ENCODE measurements around the gene NDEL1.
A peak's percentile ranks its signal among the peaks of the same experiment; 100 is the strongest.

NDEL1 gene

GRCh38 chr17:8405499-8406016 lies 30.1 kb upstream of the NDEL1 start:
- H3K27ac Mint-ChIP-seq = no peak overlapping the region
- H3K9me3 Mint-ChIP-seq = no peaks in the 10 kb centered on the region
- no peak for ATAC-seq (ENCODE audit: low read depth)
- H3K4me3 Mint-ChIP-seq = no peak overlapping the region
- H3K4me1 Mint-ChIP-seq = peaks cover 5% of the 10 kb centered on the region
- no peaks in the 10 kb centered on the region for H3K36me3 Mint-ChIP-seq
- DNase-seq (ENCODE audit: low spot score in 2 of 2) = no peak
- H3K27me3 Mint-ChIP-seq = peaks cover 18% of the 10 kb centered on the region

GRCh38 chr17:8406174-8406573 lies 29.5 kb upstream of the NDEL1 start:
- ATAC-seq (ENCODE audit: low read depth) (no peak), DNase-seq (ENCODE audit: low spot score in 2 of 2) (no peak)
- Mint-ChIP-seq H3K36me3 (no peaks in the 10 kb centered on the region), H3K27ac (no peak overlapping the region), H3K4me1 (peaks cover 5% of the 10 kb centered on the region), H3K9me3 (no peaks in the 10 kb centered on the region), H3K27me3 (peaks cover 14% of the 10 kb centered on the region), H3K4me3 (no peak overlapping the region)

- Mint-ChIP-seq H3K27ac (no peak overlapping the region), H3K27me3 (peaks cover 7% of the 10 kb centered on the region), H3K36me3 (no peaks in the 10 kb centered on the region), H3K4me1 (peaks cover 5% of the 10 kb centered on the region), H3K9me3 (no peaks in the 10 kb centered on the region), H3K4me3 (no peak overlapping the region)
- ATAC-seq (ENCODE audit: low read depth) = no peak
- DNase-seq (ENCODE audit: low spot score in 2 of 2) = no peak
These were observed 27.3 kb upstream of the NDEL1 start for GRCh38 chr17:8408371-8408770.

GRCh38 chr17:8409966-8410882 lies 25.5 kb upstream of the NDEL1 start:
- H3K4me1 Mint-ChIP-seq = peaks cover 5% of the 10 kb centered on the region
- no peak overlapping the region for H3K4me3 Mint-ChIP-seq
- peaks cover 3% of the 10 kb centered on the region for H3K27me3 Mint-ChIP-seq
- H3K36me3 Mint-ChIP-seq = no peaks in the 10 kb centered on the region
- H3K27ac Mint-ChIP-seq = no peak overlapping the region
- H3K9me3 Mint-ChIP-seq = no peaks in the 10 kb centered on the region
- DNase-seq (ENCODE audit: low spot score in 2 of 2) = peak; percentile 76
- peak; percentile 86 for ATAC-seq (ENCODE audit: low read depth)

- no peak overlapping the region for H3K27ac Mint-ChIP-seq
These were observed 24.8 kb upstream of the NDEL1 start for GRCh38 chr17:8410883-8411238.

GRCh38 chr17:8412089-8412488 lies 23.6 kb upstream of the NDEL1 start:
- Mint-ChIP-seq H3K27me3 (peaks cover 7% of the 10 kb centered on the region), H3K27ac (no peak overlapping the region), H3K9me3 (peaks cover 4% of the 10 kb centered on the region), H3K4me1 (peaks cover 5% of the 10 kb centered on the region), H3K4me3 (no peak overlapping the region), H3K36me3 (no peaks in the 10 kb centered on the region)
- ATAC-seq (ENCODE audit: low read depth) (no peak), DNase-seq (ENCODE audit: low spot score in 2 of 2) (no peak)

More at GRCh38 chr17:8410883-8411238, 24.8 kb upstream of the NDEL1 start:
- DNase-seq (ENCODE audit: low spot score in 2 of 2) (no peak), ATAC-seq (ENCODE audit: low read depth) (no peak)
- peaks cover 4% of the 10 kb centered on the region for H3K27me3 Mint-ChIP-seq
- H3K4me3 Mint-ChIP-seq = no peak overlapping the region
- no peaks in the 10 kb centered on the region for H3K9me3 Mint-ChIP-seq
- H3K36me3 Mint-ChIP-seq = no peaks in the 10 kb centered on the region
- peaks cover 5% of the 10 kb centered on the region for H3K4me1 Mint-ChIP-seq

GRCh38 chr17:8413328-8413727 lies 22.4 kb upstream of the NDEL1 start:
- H3K27ac Mint-ChIP-seq = no peak overlapping the region

GRCh38 chr17:8413938-8414337 lies 21.7 kb upstream of the NDEL1 start:
- H3K27ac Mint-ChIP-seq = no peak overlapping the region
- peaks cover 5% of the 10 kb centered on the region for H3K4me1 Mint-ChIP-seq
- no peaks in the 10 kb centered on the region for H3K36me3 Mint-ChIP-seq
- H3K9me3 Mint-ChIP-seq = peaks cover 6% of the 10 kb centered on the region
- H3K4me3 Mint-ChIP-seq = no peak overlapping the region
- ATAC-seq (ENCODE audit: low read depth) (no peak), DNase-seq (ENCODE audit: low spot score in 2 of 2) (no peak)
- peaks cover 13% of the 10 kb centered on the region for H3K27me3 Mint-ChIP-seq

More at GRCh38 chr17:8413328-8413727, 22.4 kb upstream of the NDEL1 start:
- ATAC-seq (ENCODE audit: low read depth) (no peak), DNase-seq (ENCODE audit: low spot score in 2 of 2) (no peak)
- Mint-ChIP-seq H3K27me3 (peaks cover 10% of the 10 kb centered on the region), H3K9me3 (peaks cover 6% of the 10 kb centered on the region), H3K4me1 (peaks cover 5% of the 10 kb centered on the region), H3K36me3 (no peaks in the 10 kb centered on the region), H3K4me3 (no peak overlapping the region)

GRCh38 chr17:8417806-8418205 lies 17.9 kb upstream of the NDEL1 start:
- H3K36me3 Mint-ChIP-seq = peaks cover 2% of the 10 kb centered on the region
- DNase-seq (ENCODE audit: low spot score in 2 of 2) (no peak), ATAC-seq (ENCODE audit: low read depth) (no peak)
- no peak overlapping the region for H3K27ac Mint-ChIP-seq
- peaks cover 27% of the 10 kb centered on the region for H3K27me3 Mint-ChIP-seq
- peaks cover 6% of the 10 kb centered on the region for H3K9me3 Mint-ChIP-seq
- no peaks in the 10 kb centered on the region for H3K4me1 Mint-ChIP-seq
- H3K4me3 Mint-ChIP-seq = no peak overlapping the region

GRCh38 chr17:8418471-8418870 lies 17.2 kb upstream of the NDEL1 start:
- H3K27ac Mint-ChIP-seq = no peak overlapping the region
- no peaks in the 10 kb centered on the region for H3K4me1 Mint-ChIP-seq
- H3K4me3 Mint-ChIP-seq = no peak overlapping the region
- no peak for ATAC-seq (ENCODE audit: low read depth)
- peaks cover 32% of the 10 kb centered on the region for H3K27me3 Mint-ChIP-seq
- DNase-seq (ENCODE audit: low spot score in 2 of 2) = no peak
- peaks cover 6% of the 10 kb centered on the region for H3K9me3 Mint-ChIP-seq
- peaks cover 2% of the 10 kb centered on the region for H3K36me3 Mint-ChIP-seq

GRCh38 chr17:8419305-8419704 lies 16.4 kb upstream of the NDEL1 start:
- H3K4me1 Mint-ChIP-seq = no peaks in the 10 kb centered on the region
- H3K4me3 Mint-ChIP-seq = no peak overlapping the region
- peaks cover 33% of the 10 kb centered on the region for H3K27me3 Mint-ChIP-seq
- DNase-seq (ENCODE audit: low spot score in 2 of 2) (no peak), ATAC-seq (ENCODE audit: low read depth) (no peak)
- H3K36me3 Mint-ChIP-seq = peaks cover 2% of the 10 kb centered on the region
- no peak overlapping the region for H3K27ac Mint-ChIP-seq
- peaks cover 6% of the 10 kb centered on the region for H3K9me3 Mint-ChIP-seq

GRCh38 chr17:8420041-8420934 lies 15.4 kb upstream of the NDEL1 start:
- Mint-ChIP-seq H3K27me3 (peaks cover 33% of the 10 kb centered on the region), H3K36me3 (peaks cover 2% of the 10 kb centered on the region), H3K27ac (no peak overlapping the region), H3K9me3 (peaks cover 6% of the 10 kb centered on the region), H3K4me1 (no peaks in the 10 kb centered on the region), H3K4me3 (no peak overlapping the region)
- no peak for ATAC-seq (ENCODE audit: low read depth)
- no peak for DNase-seq (ENCODE audit: low spot score in 2 of 2)

- Mint-ChIP-seq H3K27me3 (peaks cover 32% of the 10 kb centered on the region), H3K27ac (no peak overlapping the region), H3K36me3 (peaks cover 2% of the 10 kb centered on the region), H3K4me3 (no peak overlapping the region), H3K9me3 (peaks cover 6% of the 10 kb centered on the region), H3K4me1 (no peaks in the 10 kb centered on the region)
- DNase-seq (ENCODE audit: low spot score in 2 of 2) = no peak
- ATAC-seq (ENCODE audit: low read depth) = no peak
These were observed 14.1 kb upstream of the NDEL1 start for GRCh38 chr17:8421571-8421970.

- Mint-ChIP-seq H3K4me1 (no peaks in the 10 kb centered on the region), H3K9me3 (no peaks in the 10 kb centered on the region), H3K27ac (no peak overlapping the region), H3K4me3 (no peak overlapping the region), H3K36me3 (peaks cover 2% of the 10 kb centered on the region), H3K27me3 (peaks cover 19% of the 10 kb centered on the region)
- DNase-seq (ENCODE audit: low spot score in 2 of 2) (no peak), ATAC-seq (ENCODE audit: low read depth) (no peak)
These were observed 9.5 kb upstream of the NDEL1 start for GRCh38 chr17:8426094-8426720.
